ENCODE results near the gene VSIG10L2. TPM values are rescaled to one million over a fixed set of nuclear protein-coding genes. Genes with fewer than 3 reads are reported as not detected.

The VSIG10L2 gene
- total RNA-seq, 1 donor from 2014 or later = not detected

- Histone ChIP-seq H3K27ac (no peak overlapping the region), H3K9me3 (no peaks in the 10 kb centered on the region), H3K4me3 (no peak overlapping the region), H3K27me3 (ENCODE audit: low read depth) (peaks cover 3% of the 10 kb centered on the region), H3K36me3 (no peaks in the 10 kb centered on the region), H3K4me1 (no peaks in the 10 kb centered on the region)
- ATAC-seq (no peak), DNase-seq (no peak)
- intact Hi-C loops (cut with DNase I) = no loop called here
- TF ChIP-seq CTCF (IDR thresholded peaks at IDR 0.05) = no peak
Measured at GRCh38 chr11:125940145-125940544, 5.7 kb upstream of the VSIG10L2 start.

DNA sequence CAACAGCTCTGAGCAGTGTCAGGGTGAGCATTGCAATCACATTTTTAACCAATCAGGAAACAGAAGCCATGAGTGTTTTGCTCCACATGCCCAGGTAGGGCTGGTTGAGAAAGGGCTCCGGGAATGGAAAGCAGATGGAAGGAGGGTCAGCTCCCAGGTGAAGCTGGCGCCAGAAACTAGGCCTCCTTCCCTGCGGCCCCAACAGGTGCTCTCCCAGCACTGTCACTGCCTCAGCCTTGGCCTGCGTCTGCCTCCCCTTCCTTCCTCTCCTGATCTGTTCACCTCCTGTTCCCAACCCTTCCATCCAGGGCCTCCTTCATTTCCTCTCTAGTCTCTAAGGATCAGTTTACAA is 4.6 kb upstream of the VSIG10L2 start:
- intact Hi-C loops (cut with DNase I) = no loop called here
- TF ChIP-seq CTCF (IDR thresholded peaks at IDR 0.05) = no peak
- no peak overlapping the region for H3K27ac ChIP-seq
- no peak for ATAC-seq
- no peak overlapping the region for H3K4me3 ChIP-seq
- H3K36me3 ChIP-seq = no peaks in the 10 kb centered on the region
- no peaks in the 10 kb centered on the region for H3K9me3 ChIP-seq
- DNase-seq = no peak
- no peaks in the 10 kb centered on the region for H3K4me1 ChIP-seq
- peaks cover 3% of the 10 kb centered on the region for H3K27me3 ChIP-seq (ENCODE audit: low read depth)

DNA sequence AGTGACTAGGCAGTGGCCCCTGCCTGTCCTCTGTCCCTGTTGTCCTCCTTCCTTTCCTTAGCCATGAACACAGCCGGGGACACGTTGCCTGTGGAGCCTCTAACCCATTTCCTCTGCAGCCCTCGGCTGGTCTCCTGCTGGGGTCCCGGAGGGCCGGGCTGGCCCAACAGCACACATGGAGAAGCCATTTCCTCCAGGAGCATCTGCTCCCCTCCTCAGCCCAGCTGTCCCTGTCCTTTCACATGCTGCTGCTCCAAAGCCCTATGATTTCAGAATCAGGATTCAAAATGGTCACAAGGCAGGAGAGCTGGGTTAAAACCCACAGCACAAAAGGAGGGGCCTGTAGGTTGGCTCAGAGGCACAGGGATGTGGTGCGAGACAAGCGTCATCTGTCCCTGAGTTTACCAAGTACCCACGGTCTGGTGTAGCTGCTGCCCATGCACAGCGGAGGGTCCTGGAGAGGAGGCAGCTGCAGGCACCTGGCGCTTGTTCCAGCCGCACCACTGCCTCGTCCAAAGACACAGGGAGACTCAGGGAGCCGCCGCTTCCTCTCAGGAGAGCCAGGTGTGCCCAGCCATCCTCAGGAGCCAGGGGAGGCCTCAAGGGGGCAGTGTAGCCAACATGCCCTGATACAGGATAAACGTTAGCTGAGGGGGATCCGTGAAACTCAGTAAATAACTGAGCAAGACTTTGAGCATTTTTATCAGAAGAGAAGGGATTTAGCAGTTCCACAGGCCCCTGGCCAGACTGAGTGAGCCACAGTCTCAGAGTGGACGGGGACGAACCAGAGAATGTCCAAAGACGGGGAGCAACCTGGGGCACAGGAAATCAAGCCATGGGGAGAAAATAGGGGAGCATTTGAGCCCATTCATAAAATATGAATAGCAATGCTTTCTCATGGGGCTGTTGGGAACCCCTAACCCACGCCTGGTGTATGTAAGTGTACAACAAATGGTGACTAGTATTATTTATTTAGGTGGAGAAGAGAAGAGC is 3.9 kb upstream of the VSIG10L2 start:
- H3K27ac ChIP-seq = no peak overlapping the region
- no peaks in the 10 kb centered on the region for H3K36me3 ChIP-seq
- DNase-seq (peak; percentile 71), ATAC-seq (peak; percentile 73 to 85)
- H3K27me3 ChIP-seq (ENCODE audit: low read depth) = peaks cover 3% of the 10 kb centered on the region
- peak; percentile 67 for TF ChIP-seq CTCF (IDR thresholded peaks at IDR 0.05)
- H3K9me3 ChIP-seq = no peaks in the 10 kb centered on the region
- no peak overlapping the region for H3K4me3 ChIP-seq
- H3K4me1 ChIP-seq = no peaks in the 10 kb centered on the region
- intact Hi-C loops (cut with DNase I) = no loop called here

DNA sequence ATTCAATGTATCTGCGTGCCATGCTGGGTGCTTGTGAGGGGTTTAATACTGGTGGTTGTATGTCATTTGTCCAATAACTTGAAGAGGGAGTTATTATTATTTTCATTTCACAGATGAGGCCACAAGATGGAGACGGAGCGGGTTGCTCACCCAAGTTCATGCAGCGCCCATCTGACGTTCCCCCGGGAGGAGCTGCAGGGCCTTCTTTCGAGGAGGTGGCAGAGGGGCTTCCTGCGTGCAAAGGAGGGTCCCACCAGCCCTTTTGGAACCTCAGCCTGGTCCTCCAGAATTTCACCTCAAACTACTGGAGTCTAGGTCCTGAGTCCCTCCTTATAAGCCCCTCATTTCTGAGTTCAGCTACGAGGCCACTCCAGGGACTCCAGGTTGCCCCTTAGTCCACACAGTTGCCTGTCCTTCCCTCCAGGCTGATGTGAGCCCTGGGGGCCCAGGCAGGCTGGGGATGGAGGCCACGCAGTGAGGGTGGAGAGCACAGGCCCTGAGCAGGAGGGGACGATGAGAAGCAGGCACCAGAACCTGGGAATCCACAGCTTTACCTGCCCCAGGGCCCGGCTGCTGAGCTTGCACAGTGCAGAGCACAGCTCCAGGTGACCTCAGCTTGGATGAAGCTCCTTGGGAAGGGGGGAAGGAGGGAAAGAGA is 2.9 kb upstream of the VSIG10L2 start:
- H3K9me3 ChIP-seq = no peaks in the 10 kb centered on the region
- no peak for ATAC-seq
- H3K4me1 ChIP-seq = no peaks in the 10 kb centered on the region
- no peak overlapping the region for H3K4me3 ChIP-seq
- no peak for DNase-seq
- intact Hi-C loops (cut with DNase I) = no loop called here
- no peak overlapping the region for H3K27ac ChIP-seq
- H3K27me3 ChIP-seq (ENCODE audit: low read depth) = peaks cover 3% of the 10 kb centered on the region
- TF ChIP-seq CTCF (IDR thresholded peaks at IDR 0.05) = no peak
- no peaks in the 10 kb centered on the region for H3K36me3 ChIP-seq

GRCh38 chr11:125943661-125944349 is 2.0 kb upstream of the VSIG10L2 start:
- Histone ChIP-seq H3K4me3 (no peak overlapping the region), H3K27me3 (ENCODE audit: low read depth) (peaks cover 3% of the 10 kb centered on the region), H3K27ac (no peak overlapping the region), H3K36me3 (no peaks in the 10 kb centered on the region), H3K9me3 (no peaks in the 10 kb centered on the region), H3K4me1 (no peaks in the 10 kb centered on the region)
- ATAC-seq = no peak
- intact Hi-C loops (cut with DNase I) = no loop called here
- no peak for TF ChIP-seq CTCF (IDR thresholded peaks at IDR 0.05)
- DNase-seq = no peak
